Measurements from ENCODE around the gene BHLHA15.

The BHLHA15 gene

GRCh38 chr7:98167653-98168052, 43.6 kb upstream of the BHLHA15 start:
- no peak for TF ChIP-seq CTCF (conservative IDR thresholded peaks at IDR 0.05; ENCODE audit: control insufficient read depth, insufficient read depth, low read depth, low read length)
- H3K4me3 ChIP-seq (ENCODE audit: control insufficient read depth, low read depth, low read length) = no peak overlapping the region
- no peak for DNase-seq (ENCODE audit: low read depth)

- DNase-seq (ENCODE audit: low read depth) = peak; percentile 67
- no peak overlapping the region for H3K4me3 ChIP-seq (ENCODE audit: control insufficient read depth, low read depth, low read length)
- peak; percentile 93 for TF ChIP-seq CTCF (conservative IDR thresholded peaks at IDR 0.05; ENCODE audit: control insufficient read depth, insufficient read depth, low read depth, low read length)
These were observed 42.9 kb upstream of the BHLHA15 start for GRCh38 chr7:98168181-98168903.

GRCh38 chr7:98168904-98169621, 42.2 kb upstream of the BHLHA15 start:
- no peak overlapping the region for H3K4me3 ChIP-seq (ENCODE audit: control insufficient read depth, low read depth, low read length)
- no peak for DNase-seq (ENCODE audit: low read depth)
- no peak for TF ChIP-seq CTCF (conservative IDR thresholded peaks at IDR 0.05; ENCODE audit: control insufficient read depth, insufficient read depth, low read depth, low read length)

- TF ChIP-seq CTCF (conservative IDR thresholded peaks at IDR 0.05; ENCODE audit: control insufficient read depth, insufficient read depth, low read depth, low read length) = no peak
- H3K4me3 ChIP-seq (ENCODE audit: control insufficient read depth, low read depth, low read length) = no peak overlapping the region
- no peak for DNase-seq (ENCODE audit: low read depth)
These were observed 40.3 kb upstream of the BHLHA15 start for GRCh38 chr7:98170966-98171365.

GRCh38 chr7:98171449-98171848, 39.8 kb upstream of the BHLHA15 start:
- no peak for TF ChIP-seq CTCF (conservative IDR thresholded peaks at IDR 0.05; ENCODE audit: control insufficient read depth, insufficient read depth, low read depth, low read length)
- DNase-seq (ENCODE audit: low read depth) = no peak
- H3K4me3 ChIP-seq (ENCODE audit: control insufficient read depth, low read depth, low read length) = no peak overlapping the region

- H3K4me3 ChIP-seq (ENCODE audit: control insufficient read depth, low read depth, low read length) = no peak overlapping the region
- DNase-seq (ENCODE audit: low read depth) = no peak
- TF ChIP-seq CTCF (conservative IDR thresholded peaks at IDR 0.05; ENCODE audit: control insufficient read depth, insufficient read depth, low read depth, low read length) = no peak
These were observed 36.6 kb upstream of the BHLHA15 start for GRCh38 chr7:98174334-98175259.

All from fibroblast of mammary gland (primary cell).